SKM-1 (cell line): ENCODE results near the gene BACE2.

Experiments
- DNase-seq: peaks from one replicate; lab custom pipeline; 2025; ENCODE audit not compliant: unreplicated experiment; lab: John Stamatoyannopoulos, UW

BACE2 gene

GRCh38 chr21:41147979-41148355 lies 20.0 kb upstream of the BACE2 start:
- no peak for DNase-seq

GRCh38 chr21:41148798-41149197 lies 19.2 kb upstream of the BACE2 start:
- no peak for DNase-seq

GRCh38 chr21:41149199-41149598 lies 18.8 kb upstream of the BACE2 start:
- DNase-seq = no peak

DNA sequence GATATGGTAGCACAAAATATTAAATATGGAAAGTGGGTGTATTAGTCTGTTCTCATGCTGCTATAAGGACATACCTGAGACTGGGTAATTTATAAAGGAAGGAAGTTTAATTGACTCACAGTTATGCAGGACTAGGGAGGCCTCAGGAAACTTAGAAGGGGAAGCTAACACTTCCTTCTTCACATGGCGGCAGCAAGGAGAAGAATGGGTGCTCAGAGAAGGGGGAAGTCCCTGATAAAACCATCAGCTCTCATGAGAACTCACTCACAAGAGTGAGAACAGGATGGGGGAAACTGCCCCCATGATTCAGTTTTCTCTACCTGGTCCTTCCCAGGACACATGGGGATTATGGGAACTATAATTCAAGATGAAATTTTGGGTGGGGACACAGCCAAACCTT lies 15.8 kb upstream of the BACE2 start:
- peak; percentile 48 for DNase-seq

- no peak for DNase-seq
Observed at GRCh38 chr21:41153443-41153842, 14.5 kb upstream of the BACE2 start.

DNA sequence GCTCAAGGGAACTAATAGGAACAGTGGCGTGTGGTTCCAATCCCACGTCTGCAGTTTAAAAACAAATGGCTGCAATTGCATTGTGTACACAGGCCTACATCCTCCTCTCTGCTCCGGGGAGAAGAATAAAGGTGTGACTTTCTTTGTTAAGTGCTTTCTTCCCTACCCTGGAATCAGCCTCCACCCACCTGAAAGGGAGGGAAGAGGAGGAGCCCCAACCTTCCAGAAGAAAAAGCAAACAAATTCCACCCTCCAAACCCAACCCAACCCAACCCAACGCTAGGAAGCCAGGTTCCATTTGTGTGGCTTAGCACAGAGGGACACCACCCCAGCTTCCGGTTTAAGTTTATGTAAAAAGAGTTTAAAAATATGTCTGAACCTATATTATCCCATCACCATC lies 11.8 kb upstream of the BACE2 start:
- no peak for DNase-seq

DNA sequence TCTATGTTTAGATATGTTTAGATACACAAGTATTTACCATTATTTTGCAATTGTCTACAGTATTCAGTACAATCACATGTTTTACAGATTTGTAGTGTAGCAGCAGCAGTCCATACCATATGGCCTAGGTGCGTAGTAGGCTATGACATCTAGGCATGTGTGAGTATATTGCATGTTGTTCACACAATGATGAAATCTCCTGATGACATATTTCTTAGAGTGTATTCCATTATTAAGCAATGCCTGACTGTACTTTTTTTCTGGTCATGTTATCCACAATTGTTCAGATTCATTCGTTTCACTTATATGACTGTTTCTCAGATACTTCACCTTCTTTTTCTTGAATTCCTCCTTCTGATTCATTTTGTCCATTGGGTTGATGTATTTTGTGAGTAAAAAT lies 9.9 kb upstream of the BACE2 start:
- DNase-seq = no peak

DNA sequence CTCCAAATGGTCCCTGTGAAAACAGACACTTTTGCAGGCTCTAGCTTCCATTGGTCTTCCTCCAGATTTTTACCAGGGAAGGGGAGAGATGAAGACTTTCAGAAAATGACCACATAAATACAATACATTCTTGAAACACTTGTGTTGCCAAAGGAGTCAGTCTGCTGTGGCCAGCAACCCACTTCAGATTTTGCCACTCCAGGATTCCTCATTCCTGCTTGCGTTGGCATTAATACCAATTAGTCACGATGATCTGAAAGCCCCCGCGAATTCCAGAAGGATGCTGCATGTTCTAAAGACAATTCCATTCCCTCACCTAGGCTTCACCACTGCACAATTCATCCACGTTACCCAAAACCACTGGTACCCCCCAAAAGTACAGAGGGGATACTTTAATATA lies 7.9 kb upstream of the BACE2 start:
- DNase-seq = no peak

- DNase-seq = no peak
Observed at GRCh38 chr21:41161428-41161827, 6.5 kb upstream of the BACE2 start.

GRCh38 chr21:41162096-41162495 lies 5.9 kb upstream of the BACE2 start:
- DNase-seq = no peak

- DNase-seq = no peak
Observed at GRCh38 chr21:41163091-41163490, 4.9 kb upstream of the BACE2 start.

DNA sequence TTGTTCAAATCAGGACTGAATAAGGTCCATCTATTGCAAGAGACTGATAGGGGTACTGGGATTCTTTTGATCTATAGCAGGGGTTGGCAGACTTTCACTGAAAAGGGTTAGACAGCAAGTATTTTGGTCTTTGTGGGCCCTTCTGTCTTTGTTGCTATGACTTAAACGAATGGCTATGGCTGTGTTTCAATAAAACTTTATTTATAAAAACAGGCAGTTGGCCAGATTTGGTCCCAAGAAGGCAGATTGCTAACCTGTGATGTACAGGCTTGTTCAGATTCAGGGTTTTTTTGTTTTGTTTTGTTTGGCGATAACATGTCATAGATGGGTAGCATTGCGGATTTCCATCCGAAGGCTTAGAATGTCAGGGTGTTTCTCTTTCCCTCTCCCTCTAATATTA lies 3.9 kb upstream of the BACE2 start:
- no peak for DNase-seq

- DNase-seq = no peak
Observed at GRCh38 chr21:41164981-41165655, 2.8 kb upstream of the BACE2 start.

GRCh38 chr21:41166884-41167283 lies 1.1 kb upstream of the BACE2 start:
- DNase-seq = no peak

DNA sequence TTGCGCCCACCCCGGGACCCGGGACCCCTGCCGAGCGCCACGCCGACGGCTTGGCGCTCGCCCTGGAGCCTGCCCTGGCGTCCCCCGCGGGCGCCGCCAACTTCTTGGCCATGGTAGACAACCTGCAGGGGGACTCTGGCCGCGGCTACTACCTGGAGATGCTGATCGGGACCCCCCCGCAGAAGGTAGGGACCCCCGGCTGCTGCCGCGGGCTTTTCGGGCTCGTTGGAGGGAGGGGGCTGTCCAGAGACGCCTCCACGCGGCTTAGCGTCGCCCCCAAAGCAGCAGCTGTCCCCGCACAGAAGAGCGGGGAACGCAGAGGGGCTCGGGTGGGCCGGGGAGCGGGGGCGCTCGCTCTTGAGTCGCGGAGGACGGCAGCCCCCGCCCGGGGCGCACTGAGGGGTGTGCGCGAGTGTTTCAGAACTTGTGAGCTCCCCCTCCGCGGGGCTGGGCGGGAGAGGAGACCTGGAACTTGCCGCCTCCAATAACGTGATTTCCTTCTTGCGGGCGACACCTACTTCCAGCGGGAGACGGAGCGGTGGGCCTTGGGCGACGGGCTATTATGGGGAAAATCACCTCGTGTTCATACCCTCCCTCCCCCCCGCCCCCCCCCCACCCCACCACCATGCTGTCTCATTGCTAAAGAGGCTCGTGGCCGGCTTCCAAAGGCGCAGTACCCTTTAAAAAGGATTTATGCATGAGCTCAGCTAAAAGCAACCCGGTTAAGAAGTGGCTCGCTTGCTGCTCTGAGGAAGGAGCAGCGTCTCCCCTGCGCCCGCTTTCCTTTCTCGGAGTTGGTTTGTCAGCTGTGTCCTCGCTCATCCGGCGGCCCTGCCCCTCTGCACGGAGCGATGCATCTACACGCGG lies 664 bp downstream of the BACE2 start:
- DNase-seq = peak; percentile 25

DNA sequence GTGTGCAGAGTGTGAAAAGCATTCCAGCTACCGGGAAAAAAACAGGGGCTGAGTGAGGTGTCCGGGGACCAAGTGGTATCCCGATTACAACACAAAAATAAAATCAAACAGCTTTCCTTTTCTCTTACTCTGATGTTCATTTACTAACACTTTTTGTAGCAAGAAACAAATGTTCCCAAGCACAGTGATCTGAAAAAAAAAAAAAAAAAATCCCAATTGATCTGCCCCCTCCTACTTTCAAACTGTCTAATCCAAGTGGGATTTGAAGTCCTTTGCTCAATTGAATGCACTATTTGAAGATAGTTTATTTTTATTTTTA lies 1.3 kb downstream of the BACE2 start:
- DNase-seq = no peak

DNA sequence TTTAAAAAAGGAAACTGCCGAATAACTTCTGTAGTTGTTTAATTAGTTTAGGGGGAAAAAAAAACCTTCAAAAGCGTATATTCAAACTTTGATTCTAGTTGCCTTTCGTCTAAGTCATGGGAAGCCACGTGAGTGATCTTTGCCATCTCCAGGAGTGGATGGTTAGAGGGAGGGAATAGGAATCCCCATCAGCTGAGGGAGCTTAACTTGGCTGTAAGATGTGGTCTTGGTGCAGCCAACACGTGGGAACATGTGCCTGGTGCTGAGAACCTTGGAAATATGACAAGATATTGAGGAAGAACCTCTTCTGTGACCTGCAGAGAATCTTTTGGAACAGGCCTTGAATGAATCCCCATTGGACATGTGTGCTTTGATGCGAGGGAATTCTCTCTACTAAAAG lies 1.7 kb downstream of the BACE2 start:
- DNase-seq = no peak

- DNase-seq = peak; percentile 43
Observed at GRCh38 chr21:41170442-41170841, 2.5 kb downstream of the BACE2 start.

- DNase-seq = no peak
Observed at GRCh38 chr21:41170859-41171609, 3.1 kb downstream of the BACE2 start.

DNA sequence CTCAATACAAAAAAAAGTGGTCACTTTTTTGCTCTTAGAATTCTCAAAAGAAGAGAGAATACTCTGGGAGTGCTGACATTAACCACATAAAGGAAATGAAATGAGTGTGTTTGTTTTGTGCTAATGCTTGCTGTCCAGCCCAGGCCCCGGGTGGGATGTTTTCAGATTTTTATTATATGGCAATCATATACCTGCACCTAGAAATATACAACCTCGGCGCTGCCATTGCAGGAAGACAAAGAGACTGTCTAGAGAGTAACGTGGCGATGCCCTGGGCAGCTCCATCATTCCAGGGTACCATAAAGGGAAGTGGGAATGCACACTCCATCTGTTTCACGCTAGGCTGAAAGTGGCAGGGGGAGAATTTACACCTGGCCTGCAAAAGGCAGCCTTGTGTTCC lies 7.1 kb downstream of the BACE2 start:
- no peak for DNase-seq

- DNase-seq = no peak
Observed at GRCh38 chr21:41176846-41177245, 8.9 kb downstream of the BACE2 start.

GRCh38 chr21:41180752-41181151 lies 12.8 kb downstream of the BACE2 start:
- DNase-seq = no peak
